DMS114 treated with DMSO at 0.1 percent for 48 hours (cell line): ENCODE results near the gene GPR101.

ENCODE experiments used
- DNase-seq: peaks from one replicate; lab custom pipeline; 2025; ENCODE audit not compliant: unreplicated experiment; lab: John Stamatoyannopoulos, UW

GPR101 gene, protein sequence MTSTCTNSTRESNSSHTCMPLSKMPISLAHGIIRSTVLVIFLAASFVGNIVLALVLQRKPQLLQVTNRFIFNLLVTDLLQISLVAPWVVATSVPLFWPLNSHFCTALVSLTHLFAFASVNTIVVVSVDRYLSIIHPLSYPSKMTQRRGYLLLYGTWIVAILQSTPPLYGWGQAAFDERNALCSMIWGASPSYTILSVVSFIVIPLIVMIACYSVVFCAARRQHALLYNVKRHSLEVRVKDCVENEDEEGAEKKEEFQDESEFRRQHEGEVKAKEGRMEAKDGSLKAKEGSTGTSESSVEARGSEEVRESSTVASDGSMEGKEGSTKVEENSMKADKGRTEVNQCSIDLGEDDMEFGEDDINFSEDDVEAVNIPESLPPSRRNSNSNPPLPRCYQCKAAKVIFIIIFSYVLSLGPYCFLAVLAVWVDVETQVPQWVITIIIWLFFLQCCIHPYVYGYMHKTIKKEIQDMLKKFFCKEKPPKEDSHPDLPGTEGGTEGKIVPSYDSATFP

DNA sequence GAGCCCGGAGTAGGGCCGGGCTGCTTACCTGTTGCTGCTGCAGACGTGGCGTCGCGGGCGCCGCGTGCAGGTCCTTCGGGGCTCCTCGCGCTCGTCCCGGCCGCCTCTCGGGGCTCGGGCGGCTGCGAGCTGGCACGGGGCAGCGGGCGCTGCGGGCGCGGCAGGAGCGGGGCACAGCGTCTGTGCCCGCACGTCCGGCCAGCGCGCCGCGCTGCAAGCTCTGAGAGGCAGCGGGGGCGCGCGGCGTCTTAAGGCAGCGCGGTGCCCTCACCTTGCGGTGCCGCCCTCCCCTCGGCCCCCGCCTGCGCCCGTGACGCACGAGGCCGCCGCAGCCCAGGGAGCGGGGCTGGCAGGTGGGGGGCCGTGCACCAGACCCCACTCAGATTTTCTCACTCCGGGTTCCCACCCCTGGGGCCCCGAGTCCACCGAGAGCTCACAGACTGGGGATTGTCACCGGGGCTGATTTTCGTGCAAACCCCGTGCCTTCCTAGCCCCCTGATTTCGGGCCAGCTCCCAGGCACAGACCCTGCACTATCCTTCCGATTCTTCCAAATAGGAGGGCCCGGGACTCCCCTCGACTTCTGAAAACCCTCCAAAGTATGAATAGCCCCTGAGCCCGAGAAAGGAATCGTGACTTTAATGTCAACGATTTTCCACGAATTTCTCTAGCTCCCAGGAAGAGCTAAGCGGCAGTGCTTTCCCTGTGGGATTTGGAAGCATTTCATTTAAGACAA is at the start of gene GPR101:
Gene GPR101, minus strand, starts transcription at position 222 of the 734 bp plus-strand sequence. CDS start 2,321 bp downstream, outside the sequence.
- no peak for DNase-seq

DNA sequence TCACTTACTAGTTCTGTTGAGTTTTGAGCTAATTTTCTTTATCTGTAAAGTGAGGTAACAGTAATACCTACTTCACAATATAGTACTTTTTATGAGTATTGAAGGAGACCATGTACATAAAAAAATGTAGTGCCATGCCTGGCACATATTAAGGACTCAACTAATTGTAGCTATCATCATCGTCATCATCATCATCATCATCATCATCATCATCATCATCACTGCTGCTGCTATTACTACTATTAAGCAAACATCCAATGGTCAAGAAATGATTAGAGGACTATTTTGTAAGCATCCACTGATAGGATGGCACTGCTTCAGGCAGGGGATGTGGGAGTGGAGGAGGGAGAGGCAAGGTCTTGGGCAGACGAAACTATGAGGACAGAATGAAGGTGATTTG is 47.4 kb upstream of the GPR101 start:
- no peak for DNase-seq

DNA sequence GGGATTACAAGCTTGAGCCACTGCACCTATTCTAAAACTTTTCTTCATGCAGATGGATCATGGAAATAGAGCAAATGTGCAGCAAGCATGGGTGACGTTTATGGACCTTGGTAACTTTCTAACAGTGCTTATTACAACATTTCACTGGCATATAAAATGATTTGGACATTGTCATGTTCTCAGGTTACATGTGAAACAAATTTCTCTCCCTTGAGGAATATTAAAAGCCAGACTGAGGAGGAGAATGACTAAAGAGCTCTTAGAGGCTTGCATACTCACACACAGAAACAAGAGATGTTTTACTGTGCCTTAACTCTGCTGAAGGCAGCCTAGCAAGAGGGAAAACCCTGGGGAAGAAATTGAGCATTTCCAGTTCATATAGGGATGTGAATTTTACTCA is 38.6 kb upstream of the GPR101 start:
- no peak for DNase-seq

DNA sequence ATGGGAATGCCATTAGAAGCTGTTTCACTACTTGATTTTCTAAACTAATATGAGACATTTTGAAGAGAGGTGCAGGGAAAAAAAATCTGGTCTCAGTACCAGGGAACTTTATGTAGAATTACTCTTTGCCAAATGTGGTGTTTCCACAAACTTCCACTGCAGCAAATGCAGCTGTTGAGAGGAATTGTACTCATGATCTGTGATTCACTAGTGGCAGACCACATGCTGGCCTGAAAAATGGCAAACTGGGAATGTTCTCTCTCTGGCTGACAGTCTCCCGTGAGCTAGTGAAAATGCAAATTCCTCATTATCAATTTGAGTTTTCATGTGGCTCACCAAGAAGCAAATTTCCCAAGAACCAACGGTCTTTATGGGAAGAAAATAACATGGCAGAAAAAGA is 37.8 kb upstream of the GPR101 start:
- DNase-seq = no peak

DNA sequence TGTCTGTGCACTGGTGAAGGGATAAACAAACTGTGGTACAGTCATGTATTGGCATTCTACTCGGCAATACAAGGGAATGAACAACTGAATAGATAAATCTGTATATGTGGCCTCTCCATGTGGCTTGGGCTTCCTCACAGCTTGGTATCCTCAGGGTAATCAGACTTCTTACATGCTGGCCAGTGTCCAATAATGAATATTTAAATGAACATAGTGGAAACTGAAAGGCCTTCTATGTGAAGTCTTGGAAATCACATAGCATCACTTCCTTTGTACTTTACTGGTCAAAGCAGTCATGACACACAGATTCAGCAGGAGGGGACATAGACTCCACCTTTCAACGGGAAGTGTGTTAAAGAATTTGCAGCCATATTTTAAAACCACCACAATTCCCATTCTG is 33.4 kb upstream of the GPR101 start:
- DNase-seq = no peak

DNA sequence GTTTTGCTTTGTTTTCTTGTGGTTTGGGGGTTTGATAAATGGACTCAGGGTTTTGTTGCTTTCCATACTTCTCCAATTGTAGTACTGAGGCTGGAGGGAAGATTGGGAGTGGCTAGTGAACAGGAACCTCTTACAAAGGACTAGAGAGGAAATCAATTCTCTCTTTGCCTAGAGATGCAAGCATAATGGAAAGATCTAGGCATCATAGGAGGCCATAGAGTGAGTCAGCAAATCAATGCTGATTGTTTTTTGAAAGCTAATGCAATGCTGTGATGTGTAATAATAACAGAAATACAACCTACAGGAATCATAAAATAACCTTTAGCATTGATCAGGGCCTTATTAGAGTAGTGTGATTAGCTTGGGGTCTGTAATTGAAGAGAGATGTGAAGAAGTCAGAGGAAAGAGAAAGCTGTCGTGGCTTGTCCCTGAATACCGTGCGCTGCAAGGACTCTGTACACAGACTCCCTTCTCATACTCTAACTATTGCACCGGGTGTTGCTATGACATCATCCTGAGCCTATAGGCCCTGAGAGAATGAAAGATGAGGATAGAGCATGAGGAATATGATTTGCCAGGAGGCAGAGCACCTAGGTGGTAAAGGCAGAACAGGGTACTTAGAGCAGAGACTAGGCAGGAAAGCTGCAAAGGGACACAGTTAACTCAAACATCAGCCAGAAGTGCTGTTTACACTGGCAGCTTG is 29.3 kb upstream of the GPR101 start:
- no peak for DNase-seq

DNA sequence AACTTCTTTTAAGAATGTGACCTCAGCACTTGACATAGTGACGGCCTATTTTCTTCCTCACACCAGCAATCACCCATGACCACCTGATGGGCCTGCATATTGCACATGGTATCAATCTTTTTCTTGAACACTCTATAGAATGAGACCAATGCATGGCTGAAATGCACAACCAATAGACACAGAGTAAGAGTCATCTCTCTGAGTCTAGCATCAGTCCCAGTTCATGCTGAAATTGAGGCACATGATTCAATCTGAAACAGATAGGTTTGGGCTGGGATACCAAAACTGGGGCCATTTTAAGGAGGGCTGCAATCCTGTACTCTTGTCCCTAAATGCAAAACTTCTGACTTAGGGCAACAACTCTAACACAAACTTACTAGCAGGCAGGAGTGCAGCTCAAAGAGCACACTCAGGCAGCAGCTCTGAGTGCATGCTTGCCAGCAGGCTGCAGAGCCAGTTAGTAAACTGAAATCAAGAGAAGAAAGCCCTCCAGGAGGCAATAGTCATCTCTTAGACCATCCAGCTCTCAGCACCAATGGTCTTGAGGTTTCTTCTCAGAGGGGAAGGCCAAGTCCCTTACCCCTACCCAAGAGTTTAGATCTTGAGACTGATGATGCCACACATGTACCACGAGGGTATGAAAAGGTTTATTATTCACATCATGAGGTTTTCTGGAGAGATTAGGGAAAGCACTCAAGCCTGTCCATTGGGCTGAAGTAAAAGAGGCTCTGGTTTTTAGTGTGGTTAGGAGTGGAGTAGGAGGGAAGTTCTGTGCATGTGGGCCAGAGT is 24.7 kb upstream of the GPR101 start:
- no peak for DNase-seq

DNA sequence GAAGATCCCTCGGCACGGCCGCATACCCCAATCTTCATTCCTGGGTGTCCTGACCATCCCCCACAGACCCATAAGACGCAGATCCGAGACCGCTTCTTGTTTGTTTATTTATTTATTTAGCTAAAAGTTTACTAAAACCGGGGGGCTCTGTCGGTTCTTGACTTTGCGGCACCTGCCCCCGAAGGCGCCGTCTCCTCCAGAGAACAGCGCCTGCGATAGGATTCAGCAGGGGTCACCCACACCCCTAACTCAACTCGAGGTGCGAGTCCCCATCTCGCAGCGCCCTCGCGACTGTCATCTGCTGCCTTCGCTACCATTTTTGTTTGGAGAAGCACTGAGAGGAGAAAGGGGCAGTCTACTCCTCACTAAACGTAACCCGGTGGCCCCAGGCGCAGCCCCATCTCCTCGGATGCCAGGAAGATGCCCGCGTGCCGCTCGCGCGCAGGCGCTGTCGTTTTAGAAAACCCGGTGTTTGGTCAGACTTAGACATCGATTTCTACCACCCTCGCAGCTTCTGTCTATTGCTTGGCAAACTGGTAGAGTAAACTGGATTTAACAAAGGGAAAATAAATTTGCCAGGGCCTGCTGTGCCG is 18.9 kb upstream of the GPR101 start:
- no peak for DNase-seq

DNA sequence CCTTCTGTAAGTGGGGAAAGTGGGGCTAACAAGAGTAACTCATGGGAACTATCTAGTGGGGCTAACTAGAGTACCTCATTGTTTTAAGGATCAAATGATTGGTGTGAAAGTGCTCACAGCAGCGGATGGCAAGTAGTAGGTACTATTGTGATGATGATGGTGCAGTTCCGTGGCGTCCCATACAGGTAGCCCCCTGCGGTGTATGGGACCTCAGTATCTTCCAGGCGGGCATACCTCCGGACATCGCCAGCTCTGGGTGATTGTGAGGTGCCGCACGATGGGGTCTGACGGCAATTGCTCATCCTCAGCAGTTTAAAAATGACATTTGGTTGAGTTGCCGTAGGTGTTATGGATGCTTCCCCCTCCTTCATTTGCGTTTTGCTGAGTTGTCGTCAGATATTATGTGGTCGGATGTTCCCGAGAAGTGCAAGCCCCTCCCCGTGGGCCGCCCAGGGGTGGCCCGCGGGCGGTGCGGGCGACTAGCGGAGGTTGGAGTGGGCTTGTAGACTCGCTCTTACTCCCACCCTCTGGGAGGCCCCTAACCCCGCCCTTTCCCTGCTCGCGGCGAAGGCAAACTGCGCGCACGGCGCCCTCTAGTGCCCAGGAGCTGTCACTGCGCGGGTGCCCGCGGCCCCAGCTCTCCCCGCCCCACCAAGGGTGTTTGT is 18.3 kb upstream of the GPR101 start:
- DNase-seq = peak; percentile 12

DNA sequence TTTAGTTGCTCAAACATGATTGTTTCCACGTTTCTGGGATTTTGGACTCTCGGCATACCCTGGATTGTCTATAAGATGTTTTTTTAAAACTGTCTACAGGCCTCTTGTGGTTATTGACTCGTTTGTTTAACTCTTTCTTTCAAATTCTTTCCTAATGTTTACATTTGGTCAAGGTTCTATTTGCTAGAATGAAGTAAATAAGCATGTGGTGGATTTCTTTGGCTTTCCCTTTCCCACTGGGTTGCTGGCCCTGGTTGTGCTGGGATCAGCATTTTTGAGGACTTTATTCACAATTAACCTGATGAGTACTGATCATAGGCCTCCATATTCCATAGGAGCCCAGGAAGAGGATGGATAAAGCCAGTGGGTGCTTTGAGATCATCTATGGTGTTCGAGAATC is 11.1 kb upstream of the GPR101 start:
- no peak for DNase-seq

DNA sequence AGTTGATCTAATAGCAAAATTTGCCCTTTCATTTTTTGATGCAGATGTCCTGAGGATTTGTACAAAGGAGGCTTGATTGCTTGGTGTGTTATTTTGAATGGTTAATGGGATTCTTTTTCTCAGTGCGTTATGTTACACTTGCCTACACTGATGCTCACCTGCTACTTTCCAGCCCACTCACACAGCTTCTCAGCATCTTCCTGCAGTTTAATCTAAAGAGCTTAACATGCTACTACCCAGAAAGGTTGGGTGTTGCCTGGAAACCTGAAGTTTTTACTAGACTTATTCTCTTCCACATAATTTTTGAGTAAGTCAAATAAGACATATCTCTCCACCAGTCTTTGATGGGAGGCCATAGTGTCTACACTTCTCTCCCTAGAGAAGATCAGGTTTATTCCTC is 9.9 kb upstream of the GPR101 start:
- DNase-seq = no peak

DNA sequence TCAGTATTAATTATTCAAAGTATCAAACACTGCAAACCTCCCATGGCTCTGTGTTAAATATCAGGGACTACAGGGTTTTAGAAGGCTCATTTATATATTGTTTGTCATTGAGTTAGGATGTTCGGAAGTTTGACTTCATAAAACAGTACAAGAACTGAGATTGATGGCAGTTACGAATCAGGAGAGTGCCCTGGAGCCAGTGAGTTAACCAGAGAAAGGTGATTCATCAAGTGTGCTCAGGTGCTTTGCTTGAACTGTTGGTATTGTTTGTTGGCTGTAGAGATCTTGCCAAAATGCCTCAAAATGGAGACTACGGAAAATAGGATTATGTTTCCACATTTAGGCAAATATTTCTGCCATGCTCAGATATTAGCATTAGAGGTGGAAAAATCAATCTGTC is 7.5 kb upstream of the GPR101 start:
- DNase-seq = no peak

DNA sequence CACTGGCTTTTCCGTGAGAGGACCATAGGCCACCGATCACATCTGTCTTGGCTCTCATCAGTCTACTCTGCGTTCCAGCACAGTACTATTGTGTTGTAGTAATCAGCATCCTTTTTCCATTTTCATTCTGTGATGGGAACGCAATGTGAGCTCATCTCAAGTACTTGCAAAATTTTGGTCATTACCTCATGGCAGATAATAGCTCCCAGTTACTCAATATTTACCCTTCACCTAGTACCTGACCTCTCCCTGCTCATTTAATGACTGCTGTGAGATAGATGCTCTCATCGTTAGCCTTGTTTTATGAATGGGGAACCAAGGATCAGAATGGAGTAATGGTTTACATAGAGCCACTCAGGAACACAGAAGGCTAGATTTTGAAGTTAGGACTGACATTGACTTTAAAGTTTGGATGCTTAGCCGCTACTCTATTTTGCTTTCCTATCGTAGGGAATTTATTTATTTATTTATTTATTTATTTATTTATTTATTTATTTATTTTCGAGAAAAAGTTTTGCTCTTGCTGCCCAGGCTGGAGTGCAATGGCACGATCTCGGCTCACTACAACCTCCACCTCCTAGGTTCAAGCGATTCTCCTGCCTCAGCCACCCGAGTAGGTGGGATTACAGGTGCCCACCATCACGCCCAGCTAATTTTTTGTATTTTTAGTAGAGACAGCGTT is 6.5 kb upstream of the GPR101 start:
- no peak for DNase-seq

DNA sequence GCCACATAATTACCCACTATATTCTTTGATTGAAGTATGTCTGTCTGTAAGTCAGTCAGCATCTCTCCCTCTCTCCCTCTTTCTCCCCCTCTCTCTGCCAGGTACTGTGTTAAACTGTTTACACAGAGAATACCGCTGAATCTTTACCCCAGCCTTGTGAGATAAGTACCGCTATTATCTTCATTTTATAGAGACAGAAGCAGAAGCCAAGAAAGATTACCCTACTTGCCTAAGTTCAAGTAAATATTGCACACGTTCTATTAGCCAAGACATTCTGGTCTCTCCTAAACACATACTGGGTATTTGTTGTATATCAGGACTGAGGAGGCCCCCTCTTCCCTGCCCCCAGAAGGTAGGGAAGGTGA is 695 bp upstream of the GPR101 start:
- no peak for DNase-seq

DNA sequence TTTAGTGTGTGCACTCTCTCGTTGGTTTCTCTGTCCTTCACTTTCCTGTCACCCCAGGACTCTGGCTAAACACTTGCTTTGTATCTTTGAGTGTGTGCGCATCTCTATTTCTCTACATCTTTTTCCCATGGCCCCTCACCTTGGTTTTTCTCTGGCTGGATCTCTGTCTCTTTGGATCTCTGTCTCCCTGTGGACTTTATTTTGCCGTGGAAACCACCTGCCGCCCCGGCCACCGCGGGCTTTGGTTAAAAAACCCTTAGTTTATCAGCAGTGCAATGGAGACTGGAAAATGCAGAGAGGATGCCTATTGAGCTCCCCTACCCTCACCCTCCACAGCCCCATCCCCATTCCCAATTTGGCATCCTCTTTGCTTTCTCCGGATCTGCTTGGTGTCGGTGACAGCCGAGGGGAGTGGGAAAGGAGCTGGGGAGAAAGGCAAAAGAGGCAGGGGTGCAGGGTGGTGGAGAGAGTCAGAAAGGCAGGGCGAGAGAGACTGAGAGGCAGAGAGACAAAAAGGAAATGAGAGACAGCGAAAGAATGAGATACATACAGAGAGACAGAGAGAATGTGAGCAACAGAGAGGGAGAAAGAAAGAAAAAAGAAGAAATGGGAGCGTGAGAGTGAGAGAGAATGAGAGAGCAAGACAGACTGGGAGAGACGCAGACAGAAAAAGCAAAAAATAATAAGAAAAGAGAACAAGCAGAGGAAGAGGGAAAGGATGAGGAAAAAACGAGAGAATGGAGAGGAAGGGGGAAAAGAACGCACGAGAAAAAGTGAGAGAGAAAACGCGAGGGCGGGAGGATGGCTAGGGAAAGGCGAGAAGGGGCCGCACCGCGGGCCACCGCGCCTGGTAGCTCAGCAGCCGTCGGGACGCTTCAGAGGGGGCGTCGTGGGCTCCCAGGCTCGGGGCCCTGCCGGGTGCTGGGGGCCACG is 688 bp downstream of the GPR101 start:
- DNase-seq = no peak

DNA sequence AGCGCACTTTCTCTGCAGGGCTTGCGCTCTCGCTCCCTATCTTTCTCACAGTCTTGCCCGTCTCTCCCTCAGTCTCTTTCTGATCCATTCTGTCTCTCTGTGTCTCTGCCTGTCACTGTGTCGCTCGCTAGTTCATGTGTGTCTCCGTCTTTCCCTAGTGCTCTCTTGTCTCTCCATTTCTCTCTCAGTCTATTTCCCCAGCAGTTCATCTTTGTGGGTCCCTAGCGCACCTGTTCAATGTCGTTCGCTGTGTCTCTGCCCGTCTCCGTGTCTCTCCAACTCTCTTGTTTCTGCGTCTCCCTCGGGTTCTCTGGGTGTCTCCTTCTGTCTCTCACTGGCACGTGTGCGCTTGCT is 1.5 kb downstream of the GPR101 start:
- DNase-seq = no peak

DNA sequence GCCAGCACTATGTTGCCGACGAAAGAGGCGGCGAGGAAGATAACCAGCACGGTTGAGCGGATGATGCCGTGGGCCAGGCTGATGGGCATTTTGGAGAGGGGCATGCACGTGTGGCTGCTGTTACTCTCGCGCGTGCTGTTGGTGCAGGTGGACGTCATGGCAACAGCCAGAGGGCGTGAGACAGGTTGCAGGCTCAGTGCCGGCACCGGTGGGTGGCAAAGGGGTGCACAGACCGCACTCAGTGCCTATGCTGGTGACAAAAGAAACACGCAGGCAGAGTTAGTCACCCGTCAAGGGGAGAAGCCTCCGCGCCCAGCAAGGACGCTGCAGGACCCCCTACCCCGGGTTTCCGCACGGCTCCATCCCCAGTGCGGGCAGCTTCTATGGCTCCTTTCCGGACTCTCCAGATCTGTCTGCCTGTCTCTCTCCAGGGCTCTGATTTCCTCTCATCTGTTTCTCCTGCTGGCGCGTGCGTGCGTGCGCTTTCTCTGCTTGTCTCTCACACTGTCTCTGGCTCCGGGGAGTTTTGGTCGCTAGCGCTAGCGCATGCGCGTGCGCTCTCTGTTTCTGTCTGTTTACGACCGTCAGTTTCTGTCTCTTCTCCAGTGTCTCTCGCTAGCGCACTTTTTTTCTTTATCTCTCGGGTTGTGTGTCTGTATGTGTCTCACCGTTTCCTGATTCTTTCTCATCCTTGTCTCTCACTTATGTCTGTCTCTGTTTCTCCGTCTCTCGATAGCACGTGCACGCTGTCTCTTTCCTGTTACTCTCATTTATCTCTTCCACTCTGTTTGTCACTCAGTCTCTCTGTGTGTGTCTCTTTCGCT is 2.1 kb downstream of the GPR101 start:
- DNase-seq = no peak

DNA sequence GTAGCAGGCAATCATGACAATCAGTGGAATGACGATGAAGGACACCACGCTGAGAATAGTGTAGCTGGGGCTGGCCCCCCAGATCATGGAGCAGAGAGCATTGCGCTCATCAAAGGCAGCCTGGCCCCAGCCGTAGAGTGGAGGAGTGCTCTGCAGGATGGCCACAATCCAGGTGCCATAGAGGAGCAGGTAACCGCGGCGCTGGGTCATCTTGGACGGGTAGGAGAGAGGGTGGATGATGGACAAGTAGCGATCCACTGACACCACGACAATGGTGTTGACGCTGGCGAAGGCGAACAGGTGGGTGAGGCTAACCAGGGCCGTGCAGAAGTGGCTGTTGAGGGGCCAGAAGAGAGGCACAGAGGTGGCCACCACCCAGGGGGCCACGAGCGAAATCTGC is 2.8 kb downstream of the GPR101 start:
- no peak for DNase-seq
